PC-3 (cell line): Measurements from ENCODE around the gene TMEM63B. TPM values are rescaled to one million over a fixed set of nuclear protein-coding genes. Genes with fewer than 3 reads are reported as not detected.

Source experiments
- ATAC-seq: fragments of 200-7000 bp; cut with Tn5 transposase; 2 replicates; pipeline ENCODE4 v1.9.1; 2020; ENCODE audit warnings: mild to moderate bottlenecking, moderate library complexity
- BruUV-seq: library from RNA; stranded (reverse); fragments of 400-500 nt; replicated peaks from 2 replicates; lab custom pipeline; 2021; lab: Mats Ljungman, UMichigan
- CTCF ChIA-PET: fragments of 300-600 bp; sonication (Branson Sonifier 250); formaldehyde crosslinking; loops from one replicate; lab custom pipeline; 2022; ENCODE audit warnings: antibody characterized with exemption; lab: Charles Lee
- POLR2A ChIA-PET: fragments of 300-600 bp; sonication (Branson Sonifier 250); formaldehyde crosslinking; loops from one replicate; lab custom pipeline; 2022; ENCODE audit warnings: antibody characterized with exemption; ENCODE audit not compliant: unreplicated experiment; lab: Charles Lee
- DNase-seq: peaks from one replicate; pipeline ENCODE4 v3.0.0-alpha.2; 2015
- H2AFZ ChIP-seq: fragments of 300-600 bp; sonication (generic); 2 replicates; pipeline ENCODE4 v1.6.0; 2016; ENCODE audit warnings: antibody characterized with exemption, low read length
- H3F3A ChIP-seq: fragments of 300-600 bp; sonication (generic); one replicate; pipeline ENCODE4 v1.6.0; 2017; ENCODE audit warnings: antibody characterized with exemption, low read length, control low read depth, mild to moderate bottlenecking; ENCODE audit not compliant: unreplicated experiment
- H3K27ac ChIP-seq: fragments of 300-600 bp; sonication (generic); 2 replicates; pipeline ENCODE4 v1.5.1; 2016; ENCODE audit warnings: mild to moderate bottlenecking, low read length
- H3K27me3 ChIP-seq: fragments of 300-600 bp; sonication (generic); 2 replicates; pipeline ENCODE4 v1.6.1; 2016; ENCODE audit warnings: low read length, mixed read lengths
- H3K36me3 ChIP-seq: fragments of 300-600 bp; sonication (generic); 2 replicates; pipeline ENCODE4 v1.6.1; 2016; ENCODE audit warnings: low read depth, mixed run types, low read length, mixed read lengths
- H3K4me1 ChIP-seq: fragments of 300-600 bp; sonication (generic); 2 replicates; pipeline ENCODE4 v1.5.1; 2016; ENCODE audit warnings: low read length; ENCODE audit not compliant: insufficient read depth
- H3K4me2 ChIP-seq: fragments of 300-600 bp; sonication (generic); 2 replicates; pipeline ENCODE4 v1.6.0; 2016; ENCODE audit warnings: low read length
- H3K4me3 ChIP-seq: fragments of 300-600 bp; sonication (generic); 2 replicates; pipeline ENCODE4 v1.5.1; 2016; ENCODE audit warnings: mild to moderate bottlenecking, low read length, mixed read lengths
- H3K79me2 ChIP-seq: fragments of 300-600 bp; sonication (generic); 2 replicates; pipeline ENCODE4 v1.6.1; 2017; ENCODE audit warnings: low read length, mixed read lengths
- H3K9ac ChIP-seq: fragments of 300-600 bp; sonication (generic); 2 replicates; pipeline ENCODE4 v1.6.0; 2016; ENCODE audit warnings: mild to moderate bottlenecking, low read length
- H3K9me2 ChIP-seq: fragments of 300-600 bp; sonication (generic); replicated peaks from 2 replicates; pipeline ENCODE4 v1.6.1; 2016; ENCODE audit warnings: mixed run types, low read length, mixed read lengths
- H3K9me3 ChIP-seq: fragments of 300-600 bp; sonication (generic); 2 replicates; pipeline ENCODE4 v1.6.1; 2016; ENCODE audit warnings: low read length, mixed read lengths
- H4K20me1 ChIP-seq: fragments of 300-600 bp; sonication (generic); 2 replicates; pipeline ENCODE4 v1.6.1; 2016; ENCODE audit warnings: low read length, mixed read lengths
- EZH2 ChIP-seq: fragments of 300-600 bp; sonication (generic); IDR thresholded peaks from one replicate; pipeline ENCODE4 v1.6.1; 2017; ENCODE audit warnings: antibody characterized with exemption, mild to moderate bottlenecking, low read length; ENCODE audit not compliant: unreplicated experiment
- EZH2phosphoT487 ChIP-seq: fragments of 300-600 bp; sonication (generic); IDR thresholded peaks from 2 replicates; pipeline ENCODE4 v1.6.1; 2018; ENCODE audit warnings: mild to moderate bottlenecking, antibody characterized with exemption, low read length, borderline replicate concordance
- intact Hi-C: fragments of 100-400 bp; cut with micrococcal nuclease; formaldehyde crosslinking; loops from 2 replicates; pipeline ENCODE4 v1.9.0; 2023
- total RNA-seq: library from RNA; depleted of rRNA; stranded (reverse); fragments of >200 nt; gene quantifications from 2 replicates; pipeline ENCODE4 v1.2.3, GENCODE V29; 2014
- TF ChIP-seq, protein P1 (sequence below): fragments of 300-600 bp; sonication (generic); conservative IDR thresholded peaks from 2 replicates; pipeline ENCODE4 v1.5.1; 2017; ENCODE audit warnings: antibody characterized with exemption, low read depth, mild to moderate bottlenecking, low read length

The TMEM63B gene
- total RNA-seq, 1 experiment from 2014 or later: 23.6 TPM

DNA sequence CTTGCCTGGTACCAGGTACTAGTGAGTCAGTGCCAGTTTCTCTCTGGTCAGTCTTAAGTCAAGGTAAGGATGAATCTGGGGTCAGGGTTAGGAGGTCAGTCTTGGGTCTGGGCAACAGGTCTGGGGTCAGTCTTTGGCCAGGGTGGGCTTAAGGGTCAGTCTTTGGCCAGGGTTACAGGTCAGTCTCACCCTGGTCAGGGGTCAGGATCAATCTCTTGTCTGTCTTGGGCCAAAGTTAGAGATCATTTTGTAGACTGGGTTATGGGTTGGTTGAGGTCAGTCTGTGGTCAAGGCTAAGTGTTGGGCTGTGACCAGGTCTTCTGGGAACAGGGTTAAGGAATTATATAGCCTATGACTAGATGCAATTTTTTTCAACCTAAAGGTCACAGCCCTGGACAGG, 18.5 kb downstream of the TMEM63B start:
- no peaks in the 10 kb centered on the region for H3K27me3 ChIP-seq
- H3K9me2 ChIP-seq: no peaks in the 10 kb centered on the region
- H3K27ac ChIP-seq: no peak overlapping the region
- H3K4me2 ChIP-seq: no peak overlapping the region
- ChIA-PET CTCF (no interaction called here), POLR2A (no interaction called here)
- DNase-seq (no peak), ATAC-seq (no peak)
- intact Hi-C loops: no loop called here
- no peaks in the 10 kb centered on the region for H3K9me3 ChIP-seq
- BruUV-seq: no TSS peak
- H4K20me1 ChIP-seq: no peaks in the 10 kb centered on the region
- TF ChIP-seq EZH2 (no peak), EZH2phosphoT487 (no peak)
- TF ChIP-seq, protein P1, sequence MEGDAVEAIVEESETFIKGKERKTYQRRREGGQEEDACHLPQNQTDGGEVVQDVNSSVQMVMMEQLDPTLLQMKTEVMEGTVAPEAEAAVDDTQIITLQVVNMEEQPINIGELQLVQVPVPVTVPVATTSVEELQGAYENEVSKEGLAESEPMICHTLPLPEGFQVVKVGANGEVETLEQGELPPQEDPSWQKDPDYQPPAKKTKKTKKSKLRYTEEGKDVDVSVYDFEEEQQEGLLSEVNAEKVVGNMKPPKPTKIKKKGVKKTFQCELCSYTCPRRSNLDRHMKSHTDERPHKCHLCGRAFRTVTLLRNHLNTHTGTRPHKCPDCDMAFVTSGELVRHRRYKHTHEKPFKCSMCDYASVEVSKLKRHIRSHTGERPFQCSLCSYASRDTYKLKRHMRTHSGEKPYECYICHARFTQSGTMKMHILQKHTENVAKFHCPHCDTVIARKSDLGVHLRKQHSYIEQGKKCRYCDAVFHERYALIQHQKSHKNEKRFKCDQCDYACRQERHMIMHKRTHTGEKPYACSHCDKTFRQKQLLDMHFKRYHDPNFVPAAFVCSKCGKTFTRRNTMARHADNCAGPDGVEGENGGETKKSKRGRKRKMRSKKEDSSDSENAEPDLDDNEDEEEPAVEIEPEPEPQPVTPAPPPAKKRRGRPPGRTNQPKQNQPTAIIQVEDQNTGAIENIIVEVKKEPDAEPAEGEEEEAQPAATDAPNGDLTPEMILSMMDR: no peak
- no peak overlapping the region for H3K4me3 ChIP-seq
- H3F3A ChIP-seq: no peaks in the 10 kb centered on the region
- H3K4me1 ChIP-seq: no peaks in the 10 kb centered on the region
- H2AFZ ChIP-seq: no peak overlapping the region
- H3K9ac ChIP-seq: no peak overlapping the region
- H3K79me2 ChIP-seq: no peaks in the 10 kb centered on the region
- H3K36me3 ChIP-seq: peaks cover 16% of the 10 kb centered on the region

DNA sequence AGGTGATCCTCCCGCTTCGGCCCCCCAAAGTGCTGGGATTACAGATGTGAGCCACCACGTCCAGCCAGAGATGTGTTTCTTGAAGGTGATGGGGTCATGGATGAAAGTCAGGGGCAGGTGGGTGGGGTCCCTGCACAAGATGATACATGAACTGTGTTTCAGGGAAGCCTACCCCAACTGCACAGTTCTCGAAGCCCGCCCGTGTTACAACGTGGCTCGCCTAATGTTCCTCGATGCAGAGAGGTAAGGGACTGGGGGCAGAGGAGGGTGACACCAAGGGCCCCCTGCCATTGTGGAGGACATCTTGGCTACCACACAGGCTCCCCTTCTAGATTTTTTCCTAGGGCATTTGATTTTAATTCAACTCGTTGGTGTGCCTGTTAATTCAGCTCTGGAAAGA, 19.3 kb downstream of the TMEM63B start:
- no TSS peak for BruUV-seq
- Histone ChIP-seq H3K4me3 (no peak overlapping the region), H3K9ac (no peak overlapping the region), H3K27me3 (no peaks in the 10 kb centered on the region), H4K20me1 (no peaks in the 10 kb centered on the region), H3K4me1 (no peaks in the 10 kb centered on the region), H3K9me3 (no peaks in the 10 kb centered on the region), H3K27ac (no peak overlapping the region), H3K4me2 (no peak overlapping the region), H3K36me3 (peaks cover 16% of the 10 kb centered on the region), H2AFZ (no peak overlapping the region), H3F3A (no peaks in the 10 kb centered on the region), H3K9me2 (no peaks in the 10 kb centered on the region), H3K79me2 (no peaks in the 10 kb centered on the region)
- no peak for DNase-seq
- ChIA-PET CTCF (no interaction called here), POLR2A (no interaction called here)
- TF ChIP-seq, protein P1: no peak
- no peak for TF ChIP-seq EZH2phosphoT487
- no peak for TF ChIP-seq EZH2
- intact Hi-C loops: no loop called here
- ATAC-seq: no peak

DNA sequence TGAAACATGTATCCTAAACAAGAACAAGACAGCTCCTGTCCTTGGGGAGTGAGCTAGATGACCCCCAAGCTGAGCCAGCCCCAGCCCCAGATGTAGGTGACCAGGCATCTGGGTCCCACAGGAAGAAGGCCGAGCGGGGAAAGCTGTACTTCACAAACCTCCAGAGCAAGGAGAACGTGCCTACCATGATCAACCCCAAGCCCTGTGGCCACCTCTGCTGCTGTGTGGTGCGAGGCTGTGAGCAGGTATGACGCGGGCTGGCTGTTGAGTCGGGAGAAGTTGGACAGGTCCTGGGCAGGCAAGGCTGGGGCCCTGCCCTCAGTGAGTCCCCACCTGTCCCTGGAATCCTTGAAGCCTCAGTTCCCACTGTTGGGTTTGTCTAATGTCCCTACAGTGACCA, 19.9 kb downstream of the TMEM63B start:
- no peaks in the 10 kb centered on the region for H3K9me2 ChIP-seq
- H3K4me2 ChIP-seq: no peak overlapping the region
- no peaks in the 10 kb centered on the region for H3F3A ChIP-seq
- H3K9ac ChIP-seq: no peak overlapping the region
- CTCF ChIA-PET: no interaction called here
- TF ChIP-seq, protein P1: no peak
- TF ChIP-seq EZH2phosphoT487: no peak
- TF ChIP-seq EZH2: no peak
- no peak for DNase-seq
- H4K20me1 ChIP-seq: no peaks in the 10 kb centered on the region
- H3K27ac ChIP-seq: no peak overlapping the region
- H3K79me2 ChIP-seq: no peaks in the 10 kb centered on the region
- H3K9me3 ChIP-seq: no peaks in the 10 kb centered on the region
- H3K27me3 ChIP-seq: no peaks in the 10 kb centered on the region
- H3K36me3 ChIP-seq: peaks cover 16% of the 10 kb centered on the region
- intact Hi-C loops: no loop called here
- POLR2A ChIA-PET: no interaction called here
- H3K4me1 ChIP-seq: no peaks in the 10 kb centered on the region
- H2AFZ ChIP-seq: no peak overlapping the region
- BruUV-seq: no TSS peak
- ATAC-seq: no peak
- no peak overlapping the region for H3K4me3 ChIP-seq
